Measurements from ENCODE around the gene C21orf91. TPM values are rescaled to one million over a fixed set of nuclear protein-coding genes. Genes with fewer than 3 reads are reported as not detected.

The C21orf91 gene
- total RNA-seq, 1 experiment from 2014 or later, result 30.5 TPM

GRCh38 chr21:17779980-17780379 is 39.2 kb downstream of the C21orf91 start (continued):
- TF ChIP-seq ATF3 (CRISPR knock-in tag; conservative IDR thresholded peaks at IDR 0.05), result no peak

- ATAC-seq (no peak), DNase-seq (ENCODE audit: low spot score) (no peak)
- Mint-ChIP-seq H3K9me3 (peaks cover 6% of the 10 kb centered on the region; the same call in 1 of the 2 replicates), H3K27me3 (ENCODE audit: low read depth) (no peaks in the 10 kb centered on the region), H3K27ac (no peak overlapping the region), H3K4me3 (no peak overlapping the region), H3K36me3 (peaks cover 11% of the 10 kb centered on the region), H3K4me1 (peaks cover 25% of the 10 kb centered on the region)
- CTCF ChIA-PET, result no interaction called here
- TF ChIP-seq MAX (CRISPR knock-in tag; IDR thresholded peaks at IDR 0.05), result no peak
- no peak for TF ChIP-seq GRHL2 (CRISPR knock-in tag; IDR thresholded peaks at IDR 0.05; ENCODE audit: insufficient replicate concordance, severe bottlenecking)
- TF ChIP-seq MLX (CRISPR knock-in tag; IDR thresholded peaks at IDR 0.05), result no peak
- no peak for TF ChIP-seq ERG (CRISPR knock-in tag; IDR thresholded peaks at IDR 0.05)
- TF ChIP-seq HMGXB4 (CRISPR knock-in tag; IDR thresholded peaks at IDR 0.05), result no peak
- no peak for TF ChIP-seq PRRX2 (CRISPR knock-in tag; IDR thresholded peaks at IDR 0.05)
- TF ChIP-seq E2F5 (CRISPR knock-in tag; IDR thresholded peaks at IDR 0.05), result no peak
- no peak for TF ChIP-seq ZNF423 (CRISPR knock-in tag; IDR thresholded peaks at IDR 0.05)
- TF ChIP-seq ZNF317 (CRISPR knock-in tag; IDR thresholded peaks at IDR 0.05; ENCODE audit: borderline replicate concordance, low read depth), result no peak
- no peak for TF ChIP-seq STAT6 (CRISPR knock-in tag; conservative IDR thresholded peaks at IDR 0.05; ENCODE audit: low read depth)
- TF ChIP-seq IRF1 (CRISPR knock-in tag; IDR thresholded peaks at IDR 0.05), result no peak
- TF ChIP-seq MXD4 (CRISPR knock-in tag; IDR thresholded peaks at IDR 0.05; ENCODE audit: borderline replicate concordance), result no peak
- no peak for TF ChIP-seq KAT7 (CRISPR knock-in tag; IDR thresholded peaks at IDR 0.05; ENCODE audit: borderline replicate concordance)
- TF ChIP-seq AR (CRISPR knock-in tag; IDR thresholded peaks at IDR 0.05), result no peak
- TF ChIP-seq NFYB (CRISPR knock-in tag; conservative IDR thresholded peaks at IDR 0.05; ENCODE audit: low read depth), result no peak
- TF ChIP-seq SP1 (CRISPR knock-in tag; conservative IDR thresholded peaks at IDR 0.05), result no peak
- no peak for TF ChIP-seq PREB (CRISPR knock-in tag; IDR thresholded peaks at IDR 0.05; ENCODE audit: borderline replicate concordance)
- POLR2A ChIA-PET, result no interaction called here
Measured at GRCh38 chr21:17779496-17779895, 39.7 kb downstream of the C21orf91 start.
